Esophagus mucosa (tissue), 1 donor: ENCODE data around the gene FNDC3B. TPM values are rescaled to one million over a fixed set of nuclear protein-coding genes. Genes with fewer than 3 reads are reported as not detected.
"Not testable (repeated sequence)": the region's sequence is repeated elsewhere in the genome, so short reads cannot be mapped to it uniquely, and the experiment has no call there.

Experiments used
- ATAC-seq: fragments of 200-7000 bp; cut with Tn5 transposase; one replicate; pipeline ENCODE4 v1.9.1; 2020
- total RNA-seq: library from RNA; stranded (reverse); gene quantifications from one replicate; pipeline ENCODE4 v1.2.4, GENCODE V29; 2023
- donor health status: DM: yes; HTN: yes; CAD: no.

Gene FNDC3B
- total RNA-seq = 19.9 TPM

- peak; percentile 92 for ATAC-seq
These were observed at the start of gene FNDC3B for GRCh38 chr3:172039436-172040077. FNDC3B (plus strand) TSS chr3:172039578; CDS start chr3:172112480, 72,902 bp downstream.

DNA sequence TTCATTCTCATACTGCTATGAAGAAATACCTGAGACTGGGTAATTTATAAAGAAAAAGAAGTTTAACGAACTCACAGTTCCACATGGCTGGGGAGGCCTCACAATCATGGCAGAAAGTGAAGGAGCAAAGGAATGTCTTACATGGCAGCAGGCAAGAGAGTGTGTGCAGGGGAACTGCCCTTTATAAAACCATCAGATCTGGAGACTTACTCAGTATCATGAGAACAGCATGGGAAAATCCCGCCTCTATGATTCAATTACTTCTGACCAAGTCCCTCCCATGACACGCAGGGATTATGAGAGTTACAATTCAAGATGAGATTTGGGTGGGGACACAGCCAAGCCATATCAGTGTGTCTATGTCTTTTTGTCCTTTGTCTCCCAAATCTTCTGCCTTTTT, 49.1 kb upstream of the FNDC3B start:
- ATAC-seq = not testable (repeated sequence)

DNA sequence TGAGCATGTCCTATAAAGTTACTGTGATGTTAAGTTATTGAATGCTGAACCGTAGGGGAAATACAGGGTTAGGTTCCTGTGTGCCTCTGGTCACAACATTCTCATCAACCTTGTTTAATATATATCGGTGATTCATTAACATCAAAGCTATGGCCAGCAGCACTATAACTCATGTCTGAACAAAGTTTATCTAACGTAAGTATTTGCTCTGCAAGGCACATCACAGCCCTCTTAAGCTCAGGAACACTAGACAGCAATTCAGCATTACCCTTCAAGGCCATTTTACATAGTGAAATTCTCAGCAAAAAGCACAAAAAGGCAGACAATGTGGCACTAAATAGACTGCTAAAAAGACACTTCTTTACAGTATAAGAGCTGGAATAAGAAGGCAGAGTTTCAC, 48.2 kb upstream of the FNDC3B start:
- no peak for ATAC-seq

DNA sequence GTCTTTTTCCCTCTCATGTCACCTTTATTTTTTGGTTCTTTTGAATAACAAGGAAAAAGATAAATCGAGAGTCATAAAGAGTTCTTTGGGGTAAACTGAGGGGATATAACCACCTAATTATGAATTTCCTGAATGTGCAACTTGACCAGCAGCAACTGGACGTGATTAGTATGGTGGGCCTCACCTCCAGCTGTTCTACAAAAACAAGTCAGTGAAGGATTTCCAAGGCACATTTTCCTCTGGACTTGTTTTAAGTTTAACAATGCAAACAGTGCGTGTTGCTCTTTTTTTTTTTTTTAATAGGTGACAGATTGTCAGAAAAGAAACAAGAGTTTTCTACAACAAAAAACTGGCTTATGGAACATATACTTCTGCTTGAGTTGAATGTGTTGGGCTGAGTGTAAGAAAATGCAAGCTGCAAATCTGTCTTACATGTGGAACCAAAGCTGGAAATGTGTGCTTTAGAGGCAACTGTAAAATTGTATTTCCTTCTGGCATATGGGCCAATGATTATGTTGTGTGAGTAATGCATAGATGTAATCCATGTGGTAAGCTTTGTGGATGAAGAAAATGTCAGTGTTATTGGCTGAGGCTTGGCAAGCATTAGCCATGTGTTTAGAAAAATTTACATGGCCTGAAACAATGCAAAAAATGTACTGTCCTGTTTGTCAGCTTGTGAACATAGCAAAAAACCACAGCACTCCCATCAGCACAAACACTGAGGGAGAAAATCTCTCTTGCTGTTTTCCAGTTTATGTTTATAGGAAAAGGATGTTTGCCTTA, 44.5 kb upstream of the FNDC3B start:
- ATAC-seq = peak; percentile 92

- no peak for ATAC-seq
These were observed 43.9 kb upstream of the FNDC3B start for GRCh38 chr3:171995486-171995885.

- no peak for ATAC-seq
These were observed 43.1 kb upstream of the FNDC3B start for GRCh38 chr3:171996178-171996817.

DNA sequence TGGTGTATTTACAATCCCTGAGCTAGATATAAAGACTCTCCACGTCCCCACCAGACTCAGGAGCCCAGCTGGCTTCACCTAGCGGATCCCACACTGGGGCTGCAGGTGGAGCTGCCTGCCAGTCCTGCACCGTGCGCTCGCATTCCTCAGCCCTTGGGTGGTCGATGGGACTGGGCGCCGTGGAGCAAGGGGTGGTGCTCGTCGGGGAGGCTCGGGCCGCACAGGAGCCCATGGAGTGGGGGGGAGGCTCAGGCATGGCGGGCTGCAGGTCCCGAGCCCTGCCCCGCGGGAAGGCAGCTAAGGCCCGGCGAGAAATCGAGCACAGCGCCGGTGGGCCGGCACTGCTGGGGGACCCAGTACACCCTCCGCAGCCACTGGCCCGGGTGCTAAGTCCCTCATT, 40.6 kb upstream of the FNDC3B start:
- ATAC-seq = not testable (repeated sequence)

- not testable (repeated sequence) for ATAC-seq
These were observed 37.8 kb upstream of the FNDC3B start for GRCh38 chr3:172001616-172002015.

DNA sequence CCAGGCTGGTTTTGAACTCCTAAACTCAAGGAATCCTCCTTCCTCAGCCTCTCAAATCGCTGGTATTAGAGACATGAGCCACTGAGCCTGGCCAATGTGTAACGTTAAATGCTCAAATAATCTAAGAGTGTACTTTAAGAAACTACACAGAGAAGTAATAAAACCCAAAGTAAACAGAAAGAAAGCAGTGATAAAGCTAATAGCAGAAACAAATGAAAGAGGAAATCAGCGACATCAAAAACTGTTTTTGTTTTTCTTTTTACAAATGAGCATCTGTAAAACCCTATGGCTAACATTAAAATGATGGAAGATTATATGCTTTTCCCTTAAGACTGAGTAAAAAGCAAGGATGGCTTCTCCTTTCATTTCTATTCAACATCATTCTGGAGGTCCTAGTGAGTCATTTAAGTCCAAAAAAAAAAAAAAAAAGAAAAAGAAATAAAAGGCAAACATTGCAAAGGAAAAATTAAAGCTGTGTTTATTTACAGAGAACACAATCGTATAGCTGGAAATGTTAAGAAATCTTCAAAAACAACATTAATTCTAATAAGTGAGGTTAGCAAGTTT, 36.8 kb upstream of the FNDC3B start:
- ATAC-seq = no peak

DNA sequence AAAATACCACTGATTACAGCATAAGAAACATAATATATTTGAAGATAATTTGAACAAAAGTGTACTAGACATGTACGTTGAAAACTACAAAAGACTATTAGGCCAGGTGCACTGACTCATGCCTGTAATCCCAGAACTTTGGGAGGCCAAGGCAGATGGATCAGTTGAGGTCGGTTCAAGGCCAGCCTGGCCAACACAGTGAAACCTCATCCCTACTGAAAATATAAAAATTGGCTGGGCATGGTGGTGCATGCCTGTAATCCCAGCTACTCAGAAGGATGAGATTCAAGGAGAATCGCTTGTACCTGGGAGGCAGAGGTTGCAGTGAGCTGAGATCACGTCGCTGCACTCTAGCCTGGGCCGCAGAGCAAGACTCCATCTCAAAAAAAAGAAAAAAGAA, 36.2 kb upstream of the FNDC3B start:
- no peak for ATAC-seq

DNA sequence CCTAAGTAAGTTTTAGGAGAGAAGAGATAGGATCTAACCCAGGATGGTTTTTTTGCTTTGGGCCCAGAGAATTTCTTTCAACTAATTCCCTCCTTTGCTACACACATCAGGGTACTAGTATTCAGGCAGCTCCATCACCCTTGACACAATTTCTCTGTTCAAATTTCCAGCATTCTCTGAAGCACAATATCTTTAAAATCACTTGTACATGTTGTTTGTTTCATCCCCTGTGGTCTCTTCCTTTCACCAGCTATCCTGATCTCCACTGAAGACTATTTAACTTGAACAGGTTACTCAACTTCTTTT, 32.4 kb upstream of the FNDC3B start:
- no peak for ATAC-seq

GRCh38 chr3:172009803-172010202, 29.6 kb upstream of the FNDC3B start:
- no peak for ATAC-seq

GRCh38 chr3:172012775-172013174, 26.6 kb upstream of the FNDC3B start:
- no peak for ATAC-seq

DNA sequence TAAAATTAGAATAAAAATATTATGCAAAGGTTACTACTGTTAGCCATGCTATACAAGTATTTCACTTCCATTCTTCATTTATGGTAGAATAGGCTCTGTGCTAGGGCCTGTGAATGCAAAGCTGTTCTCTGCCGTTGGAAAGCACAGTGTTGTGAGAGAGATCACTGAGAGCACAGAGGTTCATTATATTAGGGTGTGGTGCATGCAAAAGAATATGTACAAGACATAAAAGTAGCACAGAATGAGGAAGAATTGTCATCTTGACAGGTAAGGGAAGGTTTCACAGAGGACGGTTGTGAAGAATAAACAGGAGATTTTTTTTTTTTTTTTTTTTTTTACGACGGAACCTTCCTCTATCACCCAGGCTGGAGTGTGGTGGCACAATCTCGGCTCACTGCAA, 25.2 kb upstream of the FNDC3B start:
- ATAC-seq = no peak

- no peak for ATAC-seq
These were observed 21.0 kb upstream of the FNDC3B start for GRCh38 chr3:172018364-172018763.

GRCh38 chr3:172020763-172021162, 18.6 kb upstream of the FNDC3B start:
- no peak for ATAC-seq

- ATAC-seq = no peak
These were observed 18.2 kb upstream of the FNDC3B start for GRCh38 chr3:172021164-172021563.

- no peak for ATAC-seq
These were observed 17.5 kb upstream of the FNDC3B start for GRCh38 chr3:172021859-172022258.

GRCh38 chr3:172023915-172024314, 15.5 kb upstream of the FNDC3B start:
- no peak for ATAC-seq

GRCh38 chr3:172024679-172025078, 14.7 kb upstream of the FNDC3B start:
- ATAC-seq = no peak

- ATAC-seq = no peak
These were observed 9.8 kb upstream of the FNDC3B start for GRCh38 chr3:172029425-172030098.

- ATAC-seq = no peak
These were observed 9.2 kb upstream of the FNDC3B start for GRCh38 chr3:172030181-172030580.

DNA sequence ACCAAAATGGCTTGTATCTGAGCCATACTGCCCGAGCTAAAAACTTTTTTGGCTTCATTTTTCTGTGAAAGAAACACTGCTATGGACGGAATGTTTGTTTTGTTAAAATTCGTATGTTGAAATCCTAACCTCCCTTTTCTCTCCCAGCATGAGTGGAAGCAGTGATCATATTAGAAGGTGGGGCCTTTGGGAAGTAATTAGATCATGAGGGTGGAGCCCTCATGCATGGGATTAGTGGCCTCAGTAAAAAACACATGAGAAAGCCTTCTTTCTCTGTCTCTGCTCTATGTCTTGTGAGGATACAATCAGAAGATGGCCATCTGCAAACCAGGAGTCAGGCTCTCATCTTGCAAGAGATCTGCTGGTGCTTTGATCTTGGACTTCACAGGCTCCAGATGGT, 7.4 kb upstream of the FNDC3B start:
- no peak for ATAC-seq
